T-helper 2 cell treated with Interferon-gamma antibody and Interleukin-4, amounts not matched to agents 100 ng/mL and 5 ng/mL, for 36 hours (primary cell): Measurements from ENCODE around the gene NCOA5. TPM values are rescaled to one million over a fixed set of nuclear protein-coding genes. Genes with fewer than 3 reads are reported as not detected.

Experiments
- intact Hi-C: fragments of 100-400 bp; cut with micrococcal nuclease; formaldehyde crosslinking; loops from one replicate; pipeline ENCODE4 v1.15.1; 2023
- total RNA-seq: library from RNA; stranded (reverse); gene quantifications from 2 replicates; pipeline ENCODE4 v1.2.3, GENCODE V29; 2022

NCOA5 gene
- total RNA-seq, result 40.0 and 40.2 TPM in 2 replicates

DNA sequence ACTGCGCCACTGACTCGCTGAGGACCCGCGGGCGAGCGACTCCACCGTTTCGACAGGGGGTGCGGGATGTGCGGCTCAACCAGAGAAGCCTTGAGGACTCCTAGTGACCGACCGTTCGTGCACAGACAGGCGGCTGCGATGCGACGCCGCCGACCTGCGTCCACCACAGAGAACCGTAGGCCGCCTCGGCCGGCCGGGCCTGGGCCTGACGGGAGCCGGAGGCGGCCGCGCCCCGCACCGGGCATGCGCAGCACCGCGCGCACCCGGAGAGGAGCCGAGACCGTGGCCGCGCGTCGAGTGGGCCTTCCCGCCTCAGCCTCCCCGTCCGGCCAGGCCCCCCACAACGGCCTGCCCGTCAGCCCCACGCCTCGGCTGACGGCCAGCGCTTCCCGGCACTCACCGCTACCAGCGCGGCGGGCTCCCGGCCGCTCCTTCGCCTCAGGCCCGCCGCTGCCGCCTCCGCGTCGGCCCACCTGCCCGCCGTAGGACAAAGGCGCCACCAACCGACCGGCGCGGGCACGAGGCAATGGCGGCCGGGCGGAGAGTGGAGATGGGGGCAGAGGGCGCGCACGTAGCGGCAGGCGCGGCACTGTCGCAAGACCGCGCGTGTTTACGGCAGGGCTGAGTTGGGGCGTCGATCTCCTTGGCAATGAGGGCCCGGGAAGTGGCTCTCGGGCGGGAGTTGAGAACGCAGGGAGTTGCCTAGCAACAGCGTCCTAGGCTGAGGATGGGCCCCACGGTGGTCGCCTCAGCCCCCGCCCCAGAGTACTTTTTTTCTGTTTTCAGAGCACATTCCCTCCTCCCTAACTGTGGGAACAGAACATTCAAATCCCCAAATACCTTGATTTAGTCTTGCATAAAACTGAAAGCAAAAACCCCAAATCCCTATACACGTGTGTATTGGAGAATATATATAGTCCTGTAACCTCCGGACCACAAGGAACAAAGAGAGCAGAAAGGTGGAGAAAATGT is at the start of gene NCOA5:
TSS of gene NCOA5 (minus strand) at position 546 of the 972 bp plus-strand sequence. CDS start 10,538 bp downstream, outside the sequence.
- intact Hi-C loops, result loop anchor here (1.0 to 5.0 kb wide), 3 partner anchors 67 to 297 kb away; partner anchors contain the start of genes DNTTIP1, WFDC3 and ZNF335

DNA sequence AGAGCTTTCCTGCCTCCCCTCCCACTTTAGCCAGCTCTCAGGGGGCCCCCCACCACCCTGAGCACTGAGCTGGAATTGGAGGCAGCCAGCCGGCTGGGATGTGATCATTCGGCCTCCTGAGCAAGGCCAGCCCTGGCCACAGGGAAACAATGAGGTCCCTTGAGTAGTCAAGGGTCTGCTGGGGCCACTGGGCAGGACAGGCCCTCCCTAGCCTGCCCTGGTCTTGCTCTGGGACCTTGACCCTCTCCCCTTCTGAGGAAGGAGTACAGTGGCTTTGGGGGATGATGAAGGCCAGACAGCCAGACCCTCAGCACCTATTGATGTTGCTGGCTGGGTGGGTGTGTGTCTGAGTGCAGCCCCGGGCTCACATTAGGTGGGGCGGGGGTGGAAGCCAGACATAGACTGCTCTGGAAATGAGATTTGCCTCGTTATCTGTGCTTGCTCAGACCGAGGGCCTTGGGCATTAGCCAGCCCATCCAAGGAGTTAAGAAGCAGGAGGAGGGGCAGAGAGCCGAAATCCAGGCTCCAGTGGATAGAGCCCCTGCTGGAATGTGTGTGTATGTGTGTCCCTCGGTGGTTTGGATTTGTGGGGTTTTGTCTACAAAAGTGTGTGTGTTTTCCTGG is 49.6 kb upstream of the NCOA5 start:
- intact Hi-C loops, result no loop called here

DNA sequence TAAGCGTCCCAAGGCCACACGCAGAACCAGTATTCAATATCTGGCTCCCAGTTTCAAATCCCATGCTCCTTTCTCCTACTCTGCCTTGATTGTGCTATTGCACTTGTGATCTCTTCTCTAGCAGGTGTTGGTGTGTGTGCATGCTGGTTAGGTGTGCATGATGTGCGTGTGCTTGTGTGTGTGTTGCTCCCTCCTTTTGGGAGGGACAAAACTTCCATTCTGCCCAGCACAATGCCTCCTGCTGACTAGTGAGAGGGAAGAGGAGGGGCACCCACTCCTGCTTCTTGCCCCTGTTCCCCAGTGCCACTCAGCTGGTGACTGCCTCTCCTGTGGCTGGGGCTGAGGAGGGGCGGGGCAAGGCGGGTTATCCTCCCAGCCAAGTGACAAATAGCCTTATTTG is 48.1 kb upstream of the NCOA5 start:
- intact Hi-C loops, result no loop called here

DNA sequence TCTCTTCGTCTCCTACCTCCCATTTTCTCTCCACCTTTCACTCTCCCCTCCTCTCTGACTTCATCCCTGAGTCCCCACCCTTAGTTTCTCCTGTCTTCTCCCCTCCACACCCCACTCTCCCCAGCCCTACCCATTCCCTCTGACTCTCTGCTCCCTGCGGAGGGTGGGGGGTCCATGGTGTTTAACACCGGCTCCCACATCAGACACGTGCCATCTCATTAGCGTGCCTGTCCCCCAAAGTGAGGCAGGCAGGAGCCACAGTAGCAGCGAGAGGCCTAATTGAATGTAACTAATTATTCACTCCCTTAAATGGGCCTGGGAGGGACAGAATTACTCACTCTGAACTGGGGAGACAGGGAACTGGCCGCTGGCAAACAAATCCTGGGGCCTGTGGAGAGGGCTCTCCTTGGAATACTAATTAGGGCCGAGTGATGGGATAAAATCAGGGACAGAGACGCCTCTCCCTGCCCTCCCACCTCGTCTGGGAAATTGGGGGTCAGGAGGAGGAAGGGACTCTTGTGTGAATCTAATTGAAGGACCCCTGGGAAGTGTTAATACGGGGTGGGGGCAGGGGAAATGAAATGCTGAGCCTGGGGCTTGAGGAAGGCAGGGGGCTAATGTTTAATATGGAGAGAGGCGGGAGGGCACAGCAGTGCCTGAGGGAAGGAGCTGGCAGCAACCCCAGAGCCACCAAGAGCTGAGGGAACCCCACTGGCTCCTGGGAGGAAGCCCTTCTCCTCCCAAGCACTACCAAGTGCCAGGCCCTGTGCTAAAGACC is 46.3 kb upstream of the NCOA5 start:
- intact Hi-C loops, result no loop called here

DNA sequence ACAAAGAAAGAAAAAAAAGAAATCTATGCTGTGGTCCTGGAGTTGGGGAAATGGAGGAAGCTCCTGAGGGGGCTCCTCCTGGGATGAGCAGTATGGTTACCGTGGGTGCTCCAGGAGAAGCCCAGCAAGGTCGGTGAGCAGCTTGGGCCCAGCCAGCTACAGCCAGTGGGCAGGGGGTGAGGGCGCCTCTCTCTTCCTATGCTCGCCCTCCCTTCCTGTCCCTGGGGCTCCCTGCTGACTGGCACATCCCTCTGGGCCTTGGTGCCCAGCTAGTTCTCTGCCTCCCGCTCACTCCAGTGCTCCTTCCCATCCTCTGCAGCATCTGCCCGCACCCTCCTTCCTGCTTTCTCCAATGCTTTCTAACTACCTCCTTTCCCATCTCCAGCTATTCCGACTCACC is 45.0 kb upstream of the NCOA5 start:
- intact Hi-C loops, result no loop called here

DNA sequence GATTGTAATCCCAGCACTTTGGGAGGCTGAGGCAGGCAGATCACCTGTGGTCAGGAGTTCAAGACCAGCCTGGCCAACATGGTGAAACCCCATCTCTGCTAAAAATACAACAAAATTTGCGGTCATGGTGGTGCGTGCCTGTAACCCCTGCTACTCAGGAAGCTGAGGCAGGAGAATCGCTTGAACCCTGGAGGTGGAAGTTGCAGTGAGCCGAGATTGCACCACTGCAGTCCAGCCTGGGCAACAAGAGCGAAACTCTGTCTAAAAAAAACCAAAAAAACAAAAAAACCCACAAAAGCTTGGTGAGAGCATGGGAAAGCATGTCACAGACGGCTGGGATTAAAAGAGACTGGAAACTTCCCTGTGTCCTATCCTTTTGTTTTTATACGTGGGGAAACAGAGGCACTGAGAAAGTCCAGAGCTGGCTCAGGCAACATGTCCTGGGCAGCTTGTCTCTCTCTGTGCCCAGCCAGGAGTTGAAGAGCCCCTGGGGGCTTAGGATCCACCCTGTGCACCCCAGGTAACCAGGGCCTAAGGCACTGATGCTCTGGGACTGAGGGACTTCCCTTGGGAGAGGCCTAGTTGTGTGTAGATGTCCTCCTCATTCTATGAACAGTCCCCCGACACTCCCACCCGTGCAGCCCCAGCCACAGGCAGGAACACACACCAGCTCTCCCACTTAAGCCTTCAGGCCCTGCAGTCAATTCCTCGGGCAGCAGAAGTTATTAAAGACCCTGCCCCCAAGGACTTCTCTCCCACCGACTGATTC is 44.3 kb upstream of the NCOA5 start:
- intact Hi-C loops, result no loop called here

GRCh38 chr20:46132705-46133120 is 43.0 kb upstream of the NCOA5 start:
- intact Hi-C loops, result loop anchor here (1.0 kb wide), 1 partner anchor 175 kb away; no protein-coding TSS in a partner anchor

DNA sequence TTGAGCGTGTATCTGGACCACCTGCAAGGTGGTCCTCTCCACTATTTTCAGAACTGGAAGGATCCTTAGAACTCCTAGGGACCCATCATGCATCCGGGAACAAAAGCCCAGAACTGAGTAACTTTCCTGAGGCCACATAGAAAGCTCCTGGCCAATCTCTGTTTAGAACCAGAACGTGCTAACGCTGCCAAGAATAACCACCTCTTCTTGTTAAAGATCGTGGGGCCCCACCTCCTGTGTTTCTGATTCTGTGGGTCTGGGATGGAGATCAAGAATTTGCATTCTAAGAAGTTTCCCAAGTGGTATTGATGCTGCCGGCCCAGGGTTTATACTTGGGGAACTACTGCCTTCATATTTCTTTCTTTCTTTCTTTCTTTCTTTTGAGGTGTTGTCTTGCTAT is 41.6 kb upstream of the NCOA5 start:
- intact Hi-C loops, result no loop called here

GRCh38 chr20:46130534-46130933 is 40.8 kb upstream of the NCOA5 start:
- intact Hi-C loops, result no loop called here

- intact Hi-C loops, result no loop called here
Observed at GRCh38 chr20:46129955-46130481, 40.3 kb upstream of the NCOA5 start.

DNA sequence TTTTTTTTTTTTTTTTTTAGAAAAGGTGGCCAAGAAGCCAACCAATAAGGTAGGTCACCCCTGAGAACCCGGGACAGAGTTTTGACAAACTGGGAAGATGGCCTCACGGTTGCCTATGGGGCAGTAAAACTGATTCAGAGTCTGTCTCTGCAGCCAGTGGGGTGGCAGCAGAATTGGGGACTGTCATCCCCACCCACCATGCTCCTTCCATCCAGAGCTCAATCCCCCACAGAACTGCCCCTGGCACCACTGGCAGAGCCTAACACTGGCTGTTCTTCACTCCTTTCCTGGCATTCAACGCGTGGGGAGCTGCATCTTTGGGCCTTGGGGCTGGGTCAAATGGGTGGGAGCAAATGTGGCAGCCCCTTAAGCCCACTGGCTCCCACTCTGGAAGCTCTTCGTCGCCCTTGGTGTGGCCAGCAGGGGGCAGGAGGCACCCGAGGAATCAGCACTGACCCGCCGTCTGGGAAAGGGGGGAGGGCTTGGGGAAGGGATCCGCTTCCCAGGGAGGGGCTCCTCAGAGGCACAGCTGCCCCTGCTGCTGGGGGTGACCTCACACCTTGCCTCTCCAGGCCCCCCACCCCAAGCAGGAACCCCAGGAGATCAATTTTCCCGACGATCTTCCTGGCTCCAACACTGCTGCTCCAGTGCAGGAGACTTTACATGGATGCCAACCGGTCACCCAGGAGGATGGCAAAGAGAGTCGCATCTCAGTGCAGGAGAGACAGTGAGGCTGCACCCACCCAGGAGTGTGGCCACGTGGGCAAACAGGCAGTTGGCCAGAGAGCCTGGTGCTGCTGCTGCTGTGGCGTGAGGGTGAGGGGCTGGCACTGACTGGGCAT is 38.8 kb upstream of the NCOA5 start:
- intact Hi-C loops, result no loop called here

GRCh38 chr20:46127396-46128010 is 37.7 kb upstream of the NCOA5 start:
- intact Hi-C loops, result no loop called here

DNA sequence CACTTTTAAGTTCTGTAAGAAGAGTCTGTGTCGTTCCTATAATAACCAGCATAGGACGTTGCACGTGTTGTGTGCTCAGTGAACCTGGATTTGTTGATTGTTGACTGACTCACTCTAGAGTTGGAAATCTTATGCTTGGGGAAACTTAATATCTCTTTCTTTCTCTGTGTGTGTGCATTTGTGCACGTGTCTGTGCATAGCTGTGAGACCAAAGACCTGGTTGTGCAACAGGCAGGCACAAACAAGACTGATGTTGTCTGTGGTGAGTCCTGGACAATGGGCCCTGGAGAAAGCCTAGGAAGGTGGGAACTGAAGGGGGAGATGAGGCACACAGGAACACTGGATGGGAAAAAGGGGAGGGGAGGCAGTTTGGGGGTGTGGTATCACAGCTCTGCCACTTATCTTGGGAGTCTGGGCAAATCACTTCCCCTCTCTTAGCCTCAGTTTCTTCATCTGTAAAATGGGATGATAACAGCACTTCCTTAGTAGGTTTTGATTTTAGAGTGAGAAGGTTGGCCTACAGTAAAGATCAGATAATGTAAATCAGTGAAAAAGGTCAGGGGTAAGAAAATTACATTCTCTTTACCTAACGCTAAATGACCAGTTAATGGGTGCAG is 36.8 kb upstream of the NCOA5 start:
- intact Hi-C loops, result no loop called here

DNA sequence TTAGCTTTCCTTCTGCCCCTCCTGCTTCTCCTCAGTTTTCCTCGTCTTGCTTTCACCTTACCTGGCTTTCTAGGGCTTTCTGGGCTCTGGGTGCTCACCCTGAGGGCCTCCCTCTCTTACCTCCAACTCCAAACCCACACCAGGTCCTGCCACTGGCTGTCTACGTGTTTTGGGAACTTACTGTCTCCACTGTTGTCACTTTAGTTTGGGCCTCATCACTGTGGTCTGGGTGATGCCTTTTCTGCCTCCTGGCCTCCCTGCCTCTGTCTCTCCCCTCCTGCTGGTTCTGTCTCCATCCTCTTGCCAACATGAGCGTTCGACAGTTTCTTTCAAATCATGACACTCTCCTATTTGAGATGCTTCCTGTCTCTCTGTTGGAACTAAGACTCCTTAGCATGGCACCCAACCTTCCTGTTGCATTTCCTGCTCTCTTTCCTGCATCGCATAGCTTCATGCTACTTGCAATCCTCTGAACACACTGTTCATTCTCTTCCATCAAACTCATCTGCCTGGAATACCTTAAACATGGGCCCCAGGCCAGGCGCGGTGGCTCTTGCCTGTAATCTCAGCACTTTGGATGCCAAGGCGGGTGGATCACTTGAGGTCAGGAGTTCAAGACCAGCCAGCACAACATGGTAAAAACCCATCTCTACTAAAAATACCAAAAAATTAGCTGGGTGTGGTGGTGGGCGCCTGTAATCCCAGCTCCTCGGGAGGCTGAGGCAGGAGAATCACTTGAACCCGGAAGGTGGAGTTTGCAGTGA is 33.9 kb upstream of the NCOA5 start:
- intact Hi-C loops, result no loop called here

DNA sequence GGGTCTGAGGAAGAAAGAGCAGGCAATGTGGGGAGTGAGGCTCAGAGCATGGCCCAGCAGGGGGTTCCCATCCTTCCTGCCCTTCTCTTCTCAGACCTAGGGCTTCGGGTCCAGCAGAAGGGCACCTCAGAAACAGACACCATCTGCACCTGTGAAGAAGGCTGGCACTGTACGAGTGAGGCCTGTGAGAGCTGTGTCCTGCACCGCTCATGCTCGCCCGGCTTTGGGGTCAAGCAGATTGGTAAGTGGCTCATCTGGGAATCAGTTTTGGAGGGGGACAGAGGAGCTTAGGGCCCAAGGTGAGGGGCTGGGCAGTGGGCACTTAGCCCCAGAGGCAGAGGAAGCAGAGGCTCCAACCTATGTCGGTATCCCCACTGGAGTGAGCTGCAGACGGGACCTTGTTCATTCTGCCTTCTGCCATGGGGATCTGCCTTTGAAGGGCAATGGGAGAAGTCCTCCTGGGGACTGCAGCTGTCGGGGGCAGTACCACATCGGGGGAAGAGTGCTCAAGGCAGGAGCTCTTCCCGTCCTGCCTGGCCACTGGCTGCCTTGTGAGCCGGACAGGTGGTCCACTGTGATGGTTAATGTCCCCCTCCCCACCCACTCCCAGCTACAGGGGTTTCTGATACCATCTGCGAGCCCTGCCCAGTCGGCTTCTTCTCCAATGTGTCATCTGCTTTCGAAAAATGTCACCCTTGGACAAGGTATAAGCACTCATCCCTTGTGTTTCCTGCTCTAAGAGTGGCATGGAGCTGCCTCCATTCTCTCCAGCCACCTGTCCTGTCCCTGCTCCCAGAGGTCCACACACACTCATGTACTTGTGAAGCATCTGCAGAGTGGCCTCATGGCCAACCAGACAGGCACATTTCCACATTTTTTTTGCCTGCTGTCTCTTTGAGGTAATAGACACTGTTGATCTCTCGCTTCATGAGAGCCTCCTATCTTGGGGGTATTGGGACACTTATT is 33.0 kb upstream of the NCOA5 start:
- intact Hi-C loops, result no loop called here

DNA sequence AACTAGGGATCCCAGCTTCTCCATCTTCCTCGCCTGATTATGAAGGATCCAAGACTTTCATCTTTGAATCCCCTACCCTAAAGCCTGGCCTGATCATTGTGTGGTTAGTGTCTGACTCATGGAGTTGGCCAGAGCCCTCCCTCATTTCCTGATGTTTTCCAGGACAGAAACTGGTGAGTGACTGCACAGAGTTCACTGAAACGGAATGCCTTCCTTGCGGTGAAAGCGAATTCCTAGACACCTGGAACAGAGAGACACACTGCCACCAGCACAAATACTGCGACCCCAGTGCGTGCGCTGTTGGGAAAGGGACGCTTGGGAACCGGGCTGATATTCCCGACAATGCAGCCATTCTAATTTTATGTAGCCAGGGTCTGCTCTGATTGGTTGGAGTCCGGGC is 32.3 kb upstream of the NCOA5 start:
- intact Hi-C loops, result no loop called here
